Thyroid gland (tissue), 4 donors: ENCODE data around the gene ARHGEF11.

ENCODE experiments used
- CTCF ChIP-seq, 6 experiments: fragments of 200-600 bp in 3 of 6; fragments of 450-650 bp in 3 of 6; sonication (generic) in 3 of 6; IDR thresholded peaks; one replicate each; pipeline ENCODE4 v1.5.1; 2016 to 2019; ENCODE audit warnings: antibody characterized with exemption in 6 of 6, mild to moderate bottlenecking in 2 of 6, inconsistent platforms in 1 of 6, moderate library complexity in 1 of 6
- POLR2A ChIP-seq, 2 donors: fragments of 450-650 bp; IDR thresholded peaks; one replicate each; pipeline ENCODE4 v1.6.1; 2017; ENCODE audit warnings: antibody characterized with exemption in 2 of 2, mild to moderate bottlenecking in 2 of 2, moderate library complexity in 1 of 2

GRCh38 chr1:156903328-156904091, 142.0 kb downstream of the ARHGEF11 start:
- no peak for TF ChIP-seq CTCF (IDR thresholded peaks at IDR 0.05)
- no peak for TF ChIP-seq POLR2A (IDR thresholded peaks at IDR 0.05)
